Stimulated activated CD4-positive, alpha-beta T cell treated with anti-CD3 and anti-CD28 coated beads, Interleukin-1b, Interleukin-23, amount 100 ng/mL, for 48 hours (primary cell): ENCODE results near the gene TNFRSF1A.

Experiments
- DNase-seq: peaks from one replicate; pipeline ENCODE4 v3.0.0-alpha.2; 2020

The TNFRSF1A gene

GRCh38 chr12:6374028-6374785 lies 32.3 kb upstream of the TNFRSF1A start:
- DNase-seq: no peak

GRCh38 chr12:6373022-6373787 lies 31.3 kb upstream of the TNFRSF1A start:
- DNase-seq: no peak

GRCh38 chr12:6372403-6373003 lies 30.6 kb upstream of the TNFRSF1A start:
- no peak for DNase-seq

- no peak for DNase-seq
Observed at GRCh38 chr12:6370994-6371754, 29.3 kb upstream of the TNFRSF1A start.

- DNase-seq: no peak
Observed at GRCh38 chr12:6370576-6370935, 28.7 kb upstream of the TNFRSF1A start.

- no peak for DNase-seq
Observed at GRCh38 chr12:6369916-6370575, 28.2 kb upstream of the TNFRSF1A start.

- DNase-seq: no peak
Observed at GRCh38 chr12:6368906-6369525, 27.1 kb upstream of the TNFRSF1A start.

GRCh38 chr12:6367969-6368892 lies 26.4 kb upstream of the TNFRSF1A start:
- no peak for DNase-seq

- DNase-seq: no peak
Observed at GRCh38 chr12:6367065-6367968, 25.4 kb upstream of the TNFRSF1A start.

GRCh38 chr12:6364044-6364374 lies 22.1 kb upstream of the TNFRSF1A start:
- no peak for DNase-seq

GRCh38 chr12:6363330-6364043 lies 21.6 kb upstream of the TNFRSF1A start:
- peak; percentile 60 for DNase-seq

- no peak for DNase-seq
Observed at GRCh38 chr12:6363010-6363329, 21.1 kb upstream of the TNFRSF1A start.

GRCh38 chr12:6362403-6362802 lies 20.5 kb upstream of the TNFRSF1A start:
- no peak for DNase-seq

- DNase-seq: no peak
Observed at GRCh38 chr12:6361834-6362233, 20.0 kb upstream of the TNFRSF1A start.

GRCh38 chr12:6360578-6361490 lies 19.0 kb upstream of the TNFRSF1A start:
- no peak for DNase-seq

GRCh38 chr12:6360080-6360571 lies 18.2 kb upstream of the TNFRSF1A start:
- DNase-seq: no peak

- no peak for DNase-seq
Observed at GRCh38 chr12:6358881-6359280, 17.0 kb upstream of the TNFRSF1A start.

- DNase-seq: no peak
Observed at GRCh38 chr12:6356374-6356820, 14.5 kb upstream of the TNFRSF1A start.
